ENCODE measurements around the gene KCNE4.
"Not testable (repeated sequence)": the region's sequence is repeated elsewhere in the genome, so short reads cannot be mapped to it uniquely, and the experiment has no call there.

KCNE4 gene

GRCh38 chr2:223058952-223059716 lies 7.1 kb downstream of the KCNE4 start:
- DNase-seq = no peak

GRCh38 chr2:223060201-223060825 lies 8.3 kb downstream of the KCNE4 start:
- no peak for DNase-seq

- DNase-seq = no peak
Observed at GRCh38 chr2:223062396-223062795, 10.4 kb downstream of the KCNE4 start.

DNA sequence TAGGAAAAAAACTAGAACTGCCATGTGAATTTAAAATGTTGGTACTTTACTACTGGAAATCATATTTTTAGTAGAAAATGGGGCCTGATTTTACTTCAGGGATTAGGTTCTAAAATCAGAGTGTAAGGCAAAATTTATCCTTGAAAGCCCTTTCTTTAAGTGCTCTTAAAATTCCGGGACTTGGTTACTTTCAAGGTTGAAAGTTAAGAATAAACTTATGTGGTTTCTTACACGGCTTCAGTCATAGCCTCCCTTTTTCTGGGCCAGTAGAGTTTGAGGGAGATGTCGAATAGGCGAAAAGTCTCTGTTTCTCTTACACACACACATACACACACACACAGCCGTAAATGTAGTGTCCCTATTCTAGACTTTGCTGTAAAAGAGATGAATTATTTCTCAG lies 13.1 kb downstream of the KCNE4 start:
- no peak for DNase-seq

- DNase-seq = no peak
Observed at GRCh38 chr2:223066721-223067120, 14.7 kb downstream of the KCNE4 start.

DNA sequence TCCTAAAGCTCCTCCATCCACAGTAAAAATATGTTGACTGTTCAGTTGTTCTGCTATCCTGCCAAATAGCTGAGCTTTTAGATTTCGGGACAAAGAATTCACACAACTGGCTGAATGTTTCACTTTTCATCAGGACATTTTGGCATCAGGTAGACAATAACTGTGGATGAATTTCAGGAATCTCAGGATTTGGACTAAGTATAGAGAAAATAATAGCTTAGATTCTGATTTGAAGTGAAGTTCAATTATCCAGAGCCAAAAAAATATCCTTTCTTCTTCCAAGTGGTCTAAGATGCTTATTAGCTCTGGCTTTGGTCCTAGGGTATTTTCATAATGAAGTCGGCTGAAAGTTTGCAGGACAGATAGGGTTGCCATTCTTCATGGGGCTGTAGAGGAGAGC lies 16.1 kb downstream of the KCNE4 start:
- DNase-seq = no peak

GRCh38 chr2:223069465-223069864 lies 17.5 kb downstream of the KCNE4 start:
- no peak for DNase-seq

GRCh38 chr2:223069988-223070387 lies 18.0 kb downstream of the KCNE4 start:
- DNase-seq = no peak

- DNase-seq = no peak
Observed at GRCh38 chr2:223071139-223071538, 19.1 kb downstream of the KCNE4 start.

GRCh38 chr2:223072826-223073225 lies 20.8 kb downstream of the KCNE4 start:
- no peak for DNase-seq

- DNase-seq = no peak
Observed at GRCh38 chr2:223075301-223076270, 23.6 kb downstream of the KCNE4 start.

GRCh38 chr2:223076573-223076972 lies 24.6 kb downstream of the KCNE4 start:
- DNase-seq = no peak

- DNase-seq = no peak
Observed at GRCh38 chr2:223078482-223078881, 26.5 kb downstream of the KCNE4 start.

DNA sequence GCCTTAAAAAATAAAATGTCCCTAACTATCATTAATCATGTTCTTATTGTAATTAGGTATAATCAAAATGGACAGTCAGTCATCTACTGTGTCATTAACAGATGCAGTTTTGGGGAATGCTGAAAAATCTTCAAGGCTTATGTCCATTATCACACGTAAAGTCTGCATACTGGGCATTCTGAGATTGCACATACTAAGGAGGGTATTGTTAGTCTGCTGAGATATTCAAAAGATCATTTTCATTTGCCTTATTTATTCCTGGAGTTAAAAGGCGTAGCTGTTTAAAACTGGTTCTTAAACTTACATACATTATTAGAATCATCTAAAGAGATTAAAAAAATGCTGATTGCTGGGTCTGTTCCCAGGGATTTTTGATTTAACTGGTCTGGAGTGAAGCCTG lies 27.4 kb downstream of the KCNE4 start:
- no peak for DNase-seq

DNA sequence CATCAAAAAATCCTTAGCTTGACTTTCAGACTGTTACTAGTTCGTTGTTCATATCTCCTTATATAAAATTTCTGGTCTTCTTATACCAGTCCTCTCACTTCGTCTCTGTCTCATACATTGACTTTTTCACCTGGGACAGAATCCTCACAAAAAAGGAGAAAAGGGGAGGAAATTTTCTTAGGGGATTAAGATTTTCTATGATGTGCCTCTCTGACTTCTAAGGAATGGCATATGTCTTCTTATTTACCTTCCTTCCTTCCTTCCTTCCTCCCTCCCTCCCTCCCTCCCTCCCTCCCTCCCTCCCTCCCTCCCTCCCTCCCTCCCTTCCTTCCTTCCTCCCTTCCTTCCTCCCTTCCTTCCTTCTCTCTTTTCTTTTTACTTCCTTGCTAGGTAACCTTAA lies 27.9 kb downstream of the KCNE4 start:
- no peak for DNase-seq

- DNase-seq = not testable (repeated sequence)
Observed at GRCh38 chr2:223080790-223081360, 28.9 kb downstream of the KCNE4 start.

- DNase-seq = no peak
Observed at GRCh38 chr2:223081789-223082188, 29.8 kb downstream of the KCNE4 start.

DNA sequence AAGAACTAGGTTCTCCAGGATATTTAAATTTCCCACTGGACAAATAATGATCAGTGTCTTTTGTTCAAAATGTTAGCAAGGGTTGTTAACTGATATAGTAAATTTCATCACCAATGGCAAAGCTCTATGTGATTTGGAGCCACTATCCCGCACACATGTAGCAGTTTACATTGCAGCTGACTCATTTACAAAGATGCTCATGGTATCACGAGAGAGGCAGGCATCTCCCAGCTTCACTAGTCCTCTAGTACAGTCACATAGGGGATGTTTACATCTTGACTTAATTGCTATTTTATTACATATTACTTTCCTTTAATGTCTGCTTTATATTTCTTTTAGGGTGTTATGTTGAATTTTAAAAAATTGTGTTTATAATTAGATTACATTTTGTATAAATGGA lies 30.7 kb downstream of the KCNE4 start:
- DNase-seq = no peak

DNA sequence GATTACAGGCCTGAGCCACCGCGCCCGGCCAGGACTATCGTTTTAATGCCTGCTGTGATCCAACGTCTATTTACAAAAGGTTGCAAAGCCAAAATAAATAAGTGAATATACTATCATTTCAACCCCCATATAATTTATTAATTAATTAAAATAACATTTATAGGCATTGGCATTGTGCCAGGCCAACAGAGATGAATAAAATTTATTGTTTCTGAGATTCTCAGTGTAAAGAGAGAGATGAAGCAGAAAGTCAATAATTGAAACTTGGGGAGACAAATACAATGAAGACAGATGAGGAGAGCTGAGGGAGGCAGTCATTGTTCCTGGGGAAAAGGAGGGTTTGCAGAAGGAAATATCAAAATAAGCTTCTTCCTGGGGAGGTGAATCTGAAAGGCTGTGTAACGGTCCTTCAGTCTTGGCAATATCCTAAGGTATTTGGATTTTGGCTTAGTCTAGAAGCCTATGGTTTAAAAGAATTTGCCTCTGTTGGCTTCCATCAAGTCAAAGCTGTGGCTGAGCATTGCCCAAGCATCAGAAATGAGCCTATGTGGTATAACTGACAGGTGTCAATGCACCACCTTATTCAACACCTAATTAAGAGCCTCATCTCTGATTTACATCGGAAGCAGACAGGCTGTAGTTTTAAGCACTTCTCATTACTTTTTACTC lies 31.5 kb downstream of the KCNE4 start:
- no peak for DNase-seq

GRCh38 chr2:223084873-223085272 lies 32.9 kb downstream of the KCNE4 start:
- DNase-seq = no peak

- no peak for DNase-seq
Observed at GRCh38 chr2:223086370-223086981, 34.5 kb downstream of the KCNE4 start.

GRCh38 chr2:223087466-223087865 lies 35.5 kb downstream of the KCNE4 start:
- DNase-seq = no peak

All from NCI-H1436 (cell line).